GM12801 (cell line): ENCODE data around the gene CCDC85A.

Experiments used
- CTCF ChIP-seq: IDR thresholded peaks from one replicate; pipeline ENCODE4 v1.5.1; 2011; ENCODE audit warnings: control low read depth; ENCODE audit not compliant: insufficient read length; ENCODE audit errors: extremely low read depth

Gene CCDC85A

GRCh38 chr2:56198936-56199335 is 15.1 kb downstream of the CCDC85A start:
- TF ChIP-seq CTCF, result no peak

- TF ChIP-seq CTCF, result no peak
Measured at GRCh38 chr2:56199492-56199891, 15.7 kb downstream of the CCDC85A start.

GRCh38 chr2:56202381-56203121 is 18.8 kb downstream of the CCDC85A start:
- no peak for TF ChIP-seq CTCF

- no peak for TF ChIP-seq CTCF
Measured at GRCh38 chr2:56204556-56204955, 20.8 kb downstream of the CCDC85A start.

- TF ChIP-seq CTCF, result no peak
Measured at GRCh38 chr2:56206250-56206649, 22.5 kb downstream of the CCDC85A start.

GRCh38 chr2:56207760-56208159 is 24.0 kb downstream of the CCDC85A start:
- no peak for TF ChIP-seq CTCF

GRCh38 chr2:56208380-56208779 is 24.6 kb downstream of the CCDC85A start:
- no peak for TF ChIP-seq CTCF
